C4-2B (cell line): ENCODE data around the gene TESK1.
"Not testable (repeated sequence)": the region's sequence is repeated elsewhere in the genome, so short reads cannot be mapped to it uniquely, and the experiment has no call there.

Source experiments
- ZFX ChIP-seq: fragments of 450-650 bp; IDR thresholded peaks from 2 replicates; pipeline ENCODE4 v1.6.1; 2017
- TF ChIP-seq, protein P1 (sequence below): fragments of 450-650 bp; conservative IDR thresholded peaks from 2 replicates; pipeline ENCODE4 v1.5.1; 2017; ENCODE audit warnings: mild to moderate bottlenecking

DNA sequence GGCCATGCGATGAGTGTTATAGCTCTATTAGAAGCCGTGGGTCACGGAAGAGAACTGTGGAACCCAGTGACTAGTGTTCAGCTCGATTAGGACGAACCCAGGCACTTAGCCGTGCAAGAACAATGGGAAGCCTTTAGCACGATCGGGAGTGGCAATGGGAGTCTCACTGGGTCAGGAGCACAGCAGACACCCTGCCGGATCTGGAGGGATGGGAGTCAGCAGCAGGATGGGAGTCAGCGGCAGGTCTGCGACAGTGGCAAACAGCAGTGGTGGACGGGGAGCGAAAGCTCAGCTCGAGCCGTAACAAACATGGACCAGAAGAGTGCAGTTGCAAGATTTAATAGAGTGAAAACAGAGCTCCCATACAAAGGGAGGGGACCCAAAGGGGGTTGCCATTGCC lies 35.4 kb downstream of the TESK1 start:
- TF ChIP-seq, protein P1, sequence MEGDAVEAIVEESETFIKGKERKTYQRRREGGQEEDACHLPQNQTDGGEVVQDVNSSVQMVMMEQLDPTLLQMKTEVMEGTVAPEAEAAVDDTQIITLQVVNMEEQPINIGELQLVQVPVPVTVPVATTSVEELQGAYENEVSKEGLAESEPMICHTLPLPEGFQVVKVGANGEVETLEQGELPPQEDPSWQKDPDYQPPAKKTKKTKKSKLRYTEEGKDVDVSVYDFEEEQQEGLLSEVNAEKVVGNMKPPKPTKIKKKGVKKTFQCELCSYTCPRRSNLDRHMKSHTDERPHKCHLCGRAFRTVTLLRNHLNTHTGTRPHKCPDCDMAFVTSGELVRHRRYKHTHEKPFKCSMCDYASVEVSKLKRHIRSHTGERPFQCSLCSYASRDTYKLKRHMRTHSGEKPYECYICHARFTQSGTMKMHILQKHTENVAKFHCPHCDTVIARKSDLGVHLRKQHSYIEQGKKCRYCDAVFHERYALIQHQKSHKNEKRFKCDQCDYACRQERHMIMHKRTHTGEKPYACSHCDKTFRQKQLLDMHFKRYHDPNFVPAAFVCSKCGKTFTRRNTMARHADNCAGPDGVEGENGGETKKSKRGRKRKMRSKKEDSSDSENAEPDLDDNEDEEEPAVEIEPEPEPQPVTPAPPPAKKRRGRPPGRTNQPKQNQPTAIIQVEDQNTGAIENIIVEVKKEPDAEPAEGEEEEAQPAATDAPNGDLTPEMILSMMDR, result not testable (repeated sequence)
- TF ChIP-seq ZFX, result not testable (repeated sequence)
